GM12891 (cell line): Measurements from ENCODE around the gene BRD7.

Experiments used
- POLR2A ChIP-seq: IDR thresholded peaks from 2 replicates; pipeline ENCODE4 v1.6.1; 2011; ENCODE audit warnings: low read depth, low read length, control low read depth
- POLR2AphosphoS5 ChIP-seq: IDR thresholded peaks from 2 replicates; pipeline ENCODE4 v1.6.1; 2011; ENCODE audit warnings: low read depth, low read length, control low read depth
- TAF1 ChIP-seq: IDR thresholded peaks from 2 replicates; pipeline ENCODE4 v1.6.1; 2011; ENCODE audit warnings: low read depth, low read length, control low read depth

GRCh38 chr16:50393416-50393815 is 24.6 kb upstream of the BRD7 start:
- TF ChIP-seq TAF1 (no peak), POLR2A (no peak), POLR2AphosphoS5 (no peak)
